CD4-positive, alpha-beta T cell (primary cell): ENCODE measurements around the gene OPCML. TPM values are rescaled to one million over a fixed set of nuclear protein-coding genes. Genes with fewer than 3 reads are reported as not detected.

Experiments
- ATAC-seq: fragments of 200-7000 bp; cut with Tn5 transposase; one replicate; pipeline ENCODE4 v1.10.0; 2022; ENCODE audit warnings: mild to moderate bottlenecking; ENCODE audit not compliant: poor library complexity
- CTCF ChIA-PET: fragments of 350-600 bp; sonication (Branson Sonifier 250); formaldehyde crosslinking; loops from one replicate; lab custom pipeline; 2021; ENCODE audit warnings: antibody characterized with exemption, inconsistent platforms; lab: Charles Lee
- POLR2A ChIA-PET: fragments of 350-600 bp; sonication (Branson Sonifier 250); formaldehyde crosslinking; loops from one replicate; lab custom pipeline; 2021; ENCODE audit warnings: antibody characterized with exemption, inconsistent platforms; lab: Charles Lee
- DNase-seq, 14 experiments: peaks; one replicate each; pipeline ENCODE4 v3.0.0-alpha.2; 2013 to 2020; ENCODE audit warnings: mixed read lengths in 2 of 14
- H3K27ac ChIP-seq, 2 donors: one replicate each; pipeline versions ENCODE4 v1.5.1 to v1.7.0; 2013; ENCODE audit warnings: low read length in 2 of 2, low read depth in 1 of 2, mild to moderate bottlenecking in 1 of 2
- H3K27me3 ChIP-seq, 2 experiments: 1 replicate in 1 of 2; 2 replicates in 1 of 2; pipeline versions ENCODE4 v1.6.1 to v1.7.0; 2013; ENCODE audit warnings: low read length in 2 of 2, control low read depth in 1 of 2, mild to moderate bottlenecking in 1 of 2, moderate library complexity in 1 of 2; ENCODE audit not compliant: insufficient read depth in 2 of 2, control insufficient read depth in 1 of 2
- H3K36me3 ChIP-seq: one replicate; pipeline ENCODE4 v1.6.1; 2013; ENCODE audit warnings: low read length, control low read depth; ENCODE audit not compliant: insufficient read depth
- H3K4me1 ChIP-seq: one replicate; pipeline ENCODE4 v1.6.1; 2013; ENCODE audit warnings: low read length, control low read depth; ENCODE audit not compliant: insufficient read depth
- H3K4me3 ChIP-seq: one replicate; pipeline ENCODE4 v1.5.1; 2013; ENCODE audit warnings: mild to moderate bottlenecking, low read length, moderate library complexity
- H3K9me3 ChIP-seq, 2 experiments: 1 replicate in 1 of 2; 2 replicates in 1 of 2; pipeline versions ENCODE4 v1.6.1 to v1.7.0; 2013; ENCODE audit warnings: low read length in 2 of 2, mild to moderate bottlenecking in 2 of 2, control low read depth in 1 of 2, moderate library complexity in 1 of 2; ENCODE audit not compliant: control insufficient read depth in 1 of 2, insufficient read depth in 1 of 2
- H3K27ac Mint-ChIP-seq: one replicate; pipeline ENCODE4 v1.8.0; 2020; ENCODE audit warnings: mixed read lengths
- H3K27me3 Mint-ChIP-seq: one replicate; pipeline ENCODE4 v1.8.0; 2021; ENCODE audit warnings: mixed read lengths
- H3K36me3 Mint-ChIP-seq: one replicate; pipeline ENCODE4 v1.8.0; 2021; ENCODE audit warnings: low read depth, mixed read lengths
- H3K4me1 Mint-ChIP-seq: one replicate; pipeline ENCODE4 v1.8.0; 2021; ENCODE audit warnings: low read depth, mixed read lengths
- H3K4me3 Mint-ChIP-seq: one replicate; pipeline ENCODE4 v1.8.0; 2020; ENCODE audit warnings: mild to moderate bottlenecking, mixed read lengths
- H3K9me3 Mint-ChIP-seq: one replicate; pipeline ENCODE4 v1.8.0; 2020; ENCODE audit warnings: mixed read lengths
- intact Hi-C, 2 experiments: fragments of 100-400 bp; cut with DNase I in 1 of 2; cut with micrococcal nuclease in 1 of 2; formaldehyde crosslinking; loops; one replicate each; pipeline versions ENCODE4 v1.15.1 to v1.9.0; 2023 to 2025; cut with DNase I, micrococcal nuclease
- total RNA-seq, 174 experiments: library from RNA in 2 of 174; stranded (reverse) in 2 of 174; gene quantifications; one replicate each; pipeline ENCODE4 v1.2.3 and lab custom pipeline; 2021 to 2026
- TF ChIP-seq, protein P1 (sequence below): fragments of 200-600 bp; IDR thresholded peaks from one replicate; pipeline ENCODE4 v1.8.0; 2022; ENCODE audit warnings: antibody characterized with exemption, mild to moderate bottlenecking

OPCML gene
- total RNA-seq, 2 experiments from 2014 or later, result not detected

DNA sequence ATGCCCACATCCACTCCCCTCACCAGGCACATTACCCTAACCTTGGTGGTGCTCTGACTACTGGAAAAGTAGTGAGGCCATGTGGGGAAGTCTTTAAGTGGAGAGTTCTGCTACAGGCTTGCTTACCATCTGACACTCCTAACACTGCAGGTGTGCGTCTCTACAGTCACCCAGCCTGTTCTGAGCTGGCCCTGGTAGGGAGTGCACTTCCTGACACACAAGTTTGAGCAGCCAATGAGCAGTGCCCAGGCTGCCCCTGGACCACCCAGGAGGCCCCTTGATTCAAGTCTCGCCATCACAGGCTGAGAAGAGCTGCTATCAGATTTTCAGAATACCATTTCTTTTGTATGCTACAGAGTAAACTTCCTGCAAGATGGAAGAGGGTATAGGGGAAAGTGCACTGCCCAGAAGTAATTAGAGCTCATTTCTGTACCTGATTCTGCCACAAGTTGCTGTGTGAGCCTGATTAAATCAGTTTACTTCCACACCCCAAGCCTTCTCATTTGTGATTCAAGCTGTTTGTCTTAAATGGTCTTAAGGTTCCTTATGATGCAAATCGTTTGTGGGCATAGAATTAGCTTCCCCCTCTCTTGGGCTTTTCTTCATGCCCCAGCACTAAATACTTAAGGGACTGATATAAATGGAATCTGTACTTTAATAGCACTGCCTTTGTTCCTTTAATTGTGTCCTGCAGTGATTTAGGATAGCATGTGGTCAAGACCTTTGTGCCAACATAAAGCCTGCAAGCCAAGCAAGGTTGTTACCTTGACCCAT, 22.2 kb downstream of the OPCML start:
- ChIA-PET CTCF (no interaction called here), POLR2A (no interaction called here)
- Mint-ChIP-seq H3K4me3 (no peak overlapping the region), H3K27ac (no peak overlapping the region), H3K9me3 (peaks cover 2% of the 10 kb centered on the region), H3K4me1 (no peaks in the 10 kb centered on the region), H3K36me3 (no peaks in the 10 kb centered on the region), H3K27me3 (no peaks in the 10 kb centered on the region)
- Histone ChIP-seq H3K27ac (no peak overlapping the region), H3K36me3 (no peaks in the 10 kb centered on the region), H3K27me3 (no peaks in the 10 kb centered on the region), H3K4me1 (no peaks in the 10 kb centered on the region), H3K9me3 (peaks cover 0 to 6% of the 10 kb centered on the region in 2 experiments), H3K4me3 (no peak overlapping the region)
- TF ChIP-seq, protein P1, sequence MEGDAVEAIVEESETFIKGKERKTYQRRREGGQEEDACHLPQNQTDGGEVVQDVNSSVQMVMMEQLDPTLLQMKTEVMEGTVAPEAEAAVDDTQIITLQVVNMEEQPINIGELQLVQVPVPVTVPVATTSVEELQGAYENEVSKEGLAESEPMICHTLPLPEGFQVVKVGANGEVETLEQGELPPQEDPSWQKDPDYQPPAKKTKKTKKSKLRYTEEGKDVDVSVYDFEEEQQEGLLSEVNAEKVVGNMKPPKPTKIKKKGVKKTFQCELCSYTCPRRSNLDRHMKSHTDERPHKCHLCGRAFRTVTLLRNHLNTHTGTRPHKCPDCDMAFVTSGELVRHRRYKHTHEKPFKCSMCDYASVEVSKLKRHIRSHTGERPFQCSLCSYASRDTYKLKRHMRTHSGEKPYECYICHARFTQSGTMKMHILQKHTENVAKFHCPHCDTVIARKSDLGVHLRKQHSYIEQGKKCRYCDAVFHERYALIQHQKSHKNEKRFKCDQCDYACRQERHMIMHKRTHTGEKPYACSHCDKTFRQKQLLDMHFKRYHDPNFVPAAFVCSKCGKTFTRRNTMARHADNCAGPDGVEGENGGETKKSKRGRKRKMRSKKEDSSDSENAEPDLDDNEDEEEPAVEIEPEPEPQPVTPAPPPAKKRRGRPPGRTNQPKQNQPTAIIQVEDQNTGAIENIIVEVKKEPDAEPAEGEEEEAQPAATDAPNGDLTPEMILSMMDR, result no peak
- intact Hi-C loops, result no loop called here
- no peak for DNase-seq
- no peak for ATAC-seq

DNA sequence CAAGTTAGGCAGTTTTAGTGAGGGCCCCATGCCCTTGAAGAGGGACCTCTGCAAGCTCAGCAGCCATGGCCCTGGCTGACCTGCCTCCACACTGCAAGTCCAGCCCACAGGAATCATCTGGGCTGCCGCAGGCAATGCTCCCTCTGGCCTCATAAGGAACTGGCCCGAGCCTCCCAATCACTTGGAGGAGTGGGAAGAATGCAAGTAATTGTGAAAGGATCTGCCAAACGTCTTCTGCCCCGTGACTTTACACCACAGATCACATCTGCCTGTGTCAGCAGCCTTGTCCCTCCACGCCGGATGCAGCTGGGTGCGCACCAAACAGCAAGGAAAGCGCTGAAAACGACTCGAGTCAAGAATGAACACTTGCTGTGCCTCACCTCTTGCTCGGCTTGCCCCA, 23.8 kb downstream of the OPCML start:
- no peak overlapping the region for H3K27ac Mint-ChIP-seq
- Histone ChIP-seq H3K4me3 (no peak overlapping the region), H3K27ac (no peak overlapping the region), H3K9me3 (peaks cover 0 to 6% of the 10 kb centered on the region in 2 experiments), H3K4me1 (no peaks in the 10 kb centered on the region), H3K36me3 (no peaks in the 10 kb centered on the region), H3K27me3 (no peaks in the 10 kb centered on the region)
- ChIA-PET POLR2A (no interaction called here), CTCF (no interaction called here)
- ATAC-seq (no peak), DNase-seq (no peak)
- no peaks in the 10 kb centered on the region for H3K4me1 Mint-ChIP-seq
- no peaks in the 10 kb centered on the region for H3K27me3 Mint-ChIP-seq
- intact Hi-C loops, result no loop called here
- TF ChIP-seq, protein P1, result no peak
- H3K36me3 Mint-ChIP-seq, result no peaks in the 10 kb centered on the region
- no peak overlapping the region for H3K4me3 Mint-ChIP-seq
- peaks cover 2% of the 10 kb centered on the region for H3K9me3 Mint-ChIP-seq

- H3K27me3 Mint-ChIP-seq, result no peaks in the 10 kb centered on the region
- TF ChIP-seq, protein P1, result no peak
- H3K4me3 ChIP-seq, result no peak overlapping the region
- no peaks in the 10 kb centered on the region for H3K36me3 Mint-ChIP-seq
- POLR2A ChIA-PET, result no interaction called here
- no peak overlapping the region for H3K27ac ChIP-seq
- peaks cover 0 to 8% of the 10 kb centered on the region in 2 experiments for H3K9me3 ChIP-seq
- H3K27me3 ChIP-seq, result no peaks in the 10 kb centered on the region
- H3K27ac Mint-ChIP-seq, result no peak overlapping the region
- no peak overlapping the region for H3K4me3 Mint-ChIP-seq
- H3K4me1 Mint-ChIP-seq, result no peaks in the 10 kb centered on the region
- ATAC-seq (no peak), DNase-seq (no peak)
- H3K36me3 ChIP-seq, result no peaks in the 10 kb centered on the region
- CTCF ChIA-PET, result interaction anchor here (0.8 kb wide), 1 partner anchor 9 kb away, joined by 3 read pairs; no protein-coding TSS in a partner anchor
- intact Hi-C loops, result no loop called here
- H3K9me3 Mint-ChIP-seq, result no peaks in the 10 kb centered on the region
- H3K4me1 ChIP-seq, result no peaks in the 10 kb centered on the region
Measured at GRCh38 chr11:133507185-133507584, 25.1 kb downstream of the OPCML start.
